ENCODE data around the gene RAP2C.

- TF ChIP-seq EZH2phosphoT487 (IDR thresholded peaks at IDR 0.05; ENCODE audit: borderline replicate concordance, low read depth, low read length) (no peak), CTCF (conservative IDR thresholded peaks at IDR 0.05; ENCODE audit: low read length) (no peak)
These were observed 66.1 kb downstream of the RAP2C start for GRCh38 chrX:132153166-132153565.

All from OCI-LY7 (cell line).